Anterior cingulate cortex (tissue), 58 donors: ENCODE measurements around the gene NR1I2.

Experiments
- DNase-seq, 58 donors: peaks; one replicate each; lab custom pipeline; 2025; lab: John Stamatoyannopoulos, UW

Gene NR1I2

GRCh38 chr3:119781330-119782198, at the start of gene NR1I2:
Gene NR1I2, plus strand, starts transcription at chr3:119782101.
- DNase-seq = no peak

- DNase-seq = no peak
Observed at GRCh38 chr3:119733812-119734211, 48.1 kb upstream of the NR1I2 start.

GRCh38 chr3:119738741-119739140, 43.2 kb upstream of the NR1I2 start:
- no peak for DNase-seq

- DNase-seq = no peak
Observed at GRCh38 chr3:119741657-119742590, 40.0 kb upstream of the NR1I2 start.

GRCh38 chr3:119743921-119744320, 38.0 kb upstream of the NR1I2 start:
- DNase-seq = no peak

GRCh38 chr3:119745942-119746341, 36.0 kb upstream of the NR1I2 start:
- DNase-seq = no peak

- no peak for DNase-seq
Observed at GRCh38 chr3:119746423-119746822, 35.5 kb upstream of the NR1I2 start.

- DNase-seq = no peak
Observed at GRCh38 chr3:119747357-119747756, 34.5 kb upstream of the NR1I2 start.

- DNase-seq = no peak
Observed at GRCh38 chr3:119748991-119749390, 32.9 kb upstream of the NR1I2 start.

GRCh38 chr3:119751423-119751822, 30.5 kb upstream of the NR1I2 start:
- DNase-seq = no peak

GRCh38 chr3:119759962-119760361, 21.9 kb upstream of the NR1I2 start:
- DNase-seq = no peak

GRCh38 chr3:119762876-119763275, 19.0 kb upstream of the NR1I2 start:
- no peak for DNase-seq

- DNase-seq = no peak
Observed at GRCh38 chr3:119763466-119763865, 18.4 kb upstream of the NR1I2 start.

GRCh38 chr3:119765239-119765638, 16.7 kb upstream of the NR1I2 start:
- DNase-seq = no peak

GRCh38 chr3:119767936-119768601, 13.8 kb upstream of the NR1I2 start:
- no peak for DNase-seq

GRCh38 chr3:119768668-119769393, 13.1 kb upstream of the NR1I2 start:
- DNase-seq = no peak

GRCh38 chr3:119769394-119770149, 12.3 kb upstream of the NR1I2 start:
- no peak for DNase-seq

GRCh38 chr3:119774444-119774843, 7.5 kb upstream of the NR1I2 start:
- DNase-seq = no peak

GRCh38 chr3:119776304-119776703, 5.6 kb upstream of the NR1I2 start:
- DNase-seq = no peak
